ENCODE data around the gene BBOF1.

DNA sequence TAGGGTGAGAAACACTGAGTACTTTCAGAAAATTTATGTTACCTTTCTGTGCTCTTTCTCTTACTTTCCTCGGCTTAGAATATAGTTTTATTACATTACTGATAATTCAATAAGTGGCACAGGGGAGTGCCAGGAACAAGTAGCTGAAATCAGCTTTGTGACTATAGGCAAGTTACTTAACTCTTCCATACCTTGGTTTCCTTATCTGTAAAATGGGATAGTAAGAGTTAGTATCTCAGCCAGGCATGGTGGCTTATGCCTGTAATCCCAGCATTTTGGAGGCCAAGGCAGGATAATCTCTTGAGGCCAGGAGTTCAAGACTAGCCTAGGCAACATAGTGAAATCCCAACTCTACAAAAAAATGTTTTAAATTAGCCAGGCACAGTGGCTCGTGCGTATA is 15.4 kb downstream of the BBOF1 start:
- TF ChIP-seq, protein P1, sequence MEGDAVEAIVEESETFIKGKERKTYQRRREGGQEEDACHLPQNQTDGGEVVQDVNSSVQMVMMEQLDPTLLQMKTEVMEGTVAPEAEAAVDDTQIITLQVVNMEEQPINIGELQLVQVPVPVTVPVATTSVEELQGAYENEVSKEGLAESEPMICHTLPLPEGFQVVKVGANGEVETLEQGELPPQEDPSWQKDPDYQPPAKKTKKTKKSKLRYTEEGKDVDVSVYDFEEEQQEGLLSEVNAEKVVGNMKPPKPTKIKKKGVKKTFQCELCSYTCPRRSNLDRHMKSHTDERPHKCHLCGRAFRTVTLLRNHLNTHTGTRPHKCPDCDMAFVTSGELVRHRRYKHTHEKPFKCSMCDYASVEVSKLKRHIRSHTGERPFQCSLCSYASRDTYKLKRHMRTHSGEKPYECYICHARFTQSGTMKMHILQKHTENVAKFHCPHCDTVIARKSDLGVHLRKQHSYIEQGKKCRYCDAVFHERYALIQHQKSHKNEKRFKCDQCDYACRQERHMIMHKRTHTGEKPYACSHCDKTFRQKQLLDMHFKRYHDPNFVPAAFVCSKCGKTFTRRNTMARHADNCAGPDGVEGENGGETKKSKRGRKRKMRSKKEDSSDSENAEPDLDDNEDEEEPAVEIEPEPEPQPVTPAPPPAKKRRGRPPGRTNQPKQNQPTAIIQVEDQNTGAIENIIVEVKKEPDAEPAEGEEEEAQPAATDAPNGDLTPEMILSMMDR (IDR thresholded peaks at IDR 0.05; ENCODE audit: low read depth, low read length, missing input control): no peak
- TF ChIP-seq NR2F2 (IDR thresholded peaks at IDR 0.05): no peak
- TF ChIP-seq, protein P2, sequence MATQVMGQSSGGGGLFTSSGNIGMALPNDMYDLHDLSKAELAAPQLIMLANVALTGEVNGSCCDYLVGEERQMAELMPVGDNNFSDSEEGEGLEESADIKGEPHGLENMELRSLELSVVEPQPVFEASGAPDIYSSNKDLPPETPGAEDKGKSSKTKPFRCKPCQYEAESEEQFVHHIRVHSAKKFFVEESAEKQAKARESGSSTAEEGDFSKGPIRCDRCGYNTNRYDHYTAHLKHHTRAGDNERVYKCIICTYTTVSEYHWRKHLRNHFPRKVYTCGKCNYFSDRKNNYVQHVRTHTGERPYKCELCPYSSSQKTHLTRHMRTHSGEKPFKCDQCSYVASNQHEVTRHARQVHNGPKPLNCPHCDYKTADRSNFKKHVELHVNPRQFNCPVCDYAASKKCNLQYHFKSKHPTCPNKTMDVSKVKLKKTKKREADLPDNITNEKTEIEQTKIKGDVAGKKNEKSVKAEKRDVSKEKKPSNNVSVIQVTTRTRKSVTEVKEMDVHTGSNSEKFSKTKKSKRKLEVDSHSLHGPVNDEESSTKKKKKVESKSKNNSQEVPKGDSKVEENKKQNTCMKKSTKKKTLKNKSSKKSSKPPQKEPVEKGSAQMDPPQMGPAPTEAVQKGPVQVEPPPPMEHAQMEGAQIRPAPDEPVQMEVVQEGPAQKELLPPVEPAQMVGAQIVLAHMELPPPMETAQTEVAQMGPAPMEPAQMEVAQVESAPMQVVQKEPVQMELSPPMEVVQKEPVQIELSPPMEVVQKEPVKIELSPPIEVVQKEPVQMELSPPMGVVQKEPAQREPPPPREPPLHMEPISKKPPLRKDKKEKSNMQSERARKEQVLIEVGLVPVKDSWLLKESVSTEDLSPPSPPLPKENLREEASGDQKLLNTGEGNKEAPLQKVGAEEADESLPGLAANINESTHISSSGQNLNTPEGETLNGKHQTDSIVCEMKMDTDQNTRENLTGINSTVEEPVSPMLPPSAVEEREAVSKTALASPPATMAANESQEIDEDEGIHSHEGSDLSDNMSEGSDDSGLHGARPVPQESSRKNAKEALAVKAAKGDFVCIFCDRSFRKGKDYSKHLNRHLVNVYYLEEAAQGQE (IDR thresholded peaks at IDR 0.05): no peak
- no peak for TF ChIP-seq FOXA1 (IDR thresholded peaks at IDR 0.05)
- TF ChIP-seq HNF4G (IDR thresholded peaks at IDR 0.05): no peak
- TF ChIP-seq, protein P3, sequence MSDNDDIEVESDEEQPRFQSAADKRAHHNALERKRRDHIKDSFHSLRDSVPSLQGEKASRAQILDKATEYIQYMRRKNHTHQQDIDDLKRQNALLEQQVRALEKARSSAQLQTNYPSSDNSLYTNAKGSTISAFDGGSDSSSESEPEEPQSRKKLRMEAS (IDR thresholded peaks at IDR 0.05): no peak
- no peak for TF ChIP-seq SP1 (IDR thresholded peaks at IDR 0.05)
- no peak for TF ChIP-seq RXRA (IDR thresholded peaks at IDR 0.05)
- TF ChIP-seq GABPA (IDR thresholded peaks at IDR 0.05 in 1 of 2, conservative IDR thresholded peaks at IDR 0.05 in 1 of 2): no peak
- TF ChIP-seq, protein P4, sequence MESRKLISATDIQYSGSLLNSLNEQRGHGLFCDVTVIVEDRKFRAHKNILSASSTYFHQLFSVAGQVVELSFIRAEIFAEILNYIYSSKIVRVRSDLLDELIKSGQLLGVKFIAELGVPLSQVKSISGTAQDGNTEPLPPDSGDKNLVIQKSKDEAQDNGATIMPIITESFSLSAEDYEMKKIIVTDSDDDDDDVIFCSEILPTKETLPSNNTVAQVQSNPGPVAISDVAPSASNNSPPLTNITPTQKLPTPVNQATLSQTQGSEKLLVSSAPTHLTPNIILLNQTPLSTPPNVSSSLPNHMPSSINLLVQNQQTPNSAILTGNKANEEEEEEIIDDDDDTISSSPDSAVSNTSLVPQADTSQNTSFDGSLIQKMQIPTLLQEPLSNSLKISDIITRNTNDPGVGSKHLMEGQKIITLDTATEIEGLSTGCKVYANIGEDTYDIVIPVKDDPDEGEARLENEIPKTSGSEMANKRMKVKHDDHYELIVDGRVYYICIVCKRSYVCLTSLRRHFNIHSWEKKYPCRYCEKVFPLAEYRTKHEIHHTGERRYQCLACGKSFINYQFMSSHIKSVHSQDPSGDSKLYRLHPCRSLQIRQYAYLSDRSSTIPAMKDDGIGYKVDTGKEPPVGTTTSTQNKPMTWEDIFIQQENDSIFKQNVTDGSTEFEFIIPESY (IDR thresholded peaks at IDR 0.05): no peak
- TF ChIP-seq EGR1 (IDR thresholded peaks at IDR 0.05; ENCODE audit: low read depth in 2 of 2): no peak
- TF ChIP-seq, protein P5, sequence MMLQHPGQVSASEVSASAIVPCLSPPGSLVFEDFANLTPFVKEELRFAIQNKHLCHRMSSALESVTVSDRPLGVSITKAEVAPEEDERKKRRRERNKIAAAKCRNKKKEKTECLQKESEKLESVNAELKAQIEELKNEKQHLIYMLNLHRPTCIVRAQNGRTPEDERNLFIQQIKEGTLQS (IDR thresholded peaks at IDR 0.05): no peak
- no peak for TF ChIP-seq TAF1 (conservative IDR thresholded peaks at IDR 0.05)
- TF ChIP-seq JUND (IDR thresholded peaks at IDR 0.05): no peak

All from liver (tissue), 3 donors.